SIG-M5 (cell line): ENCODE data around the gene NAP1L4.

Experiments
- DNase-seq: peaks from one replicate; lab custom pipeline; 2025; lab: John Stamatoyannopoulos, UW

Gene NAP1L4

DNA sequence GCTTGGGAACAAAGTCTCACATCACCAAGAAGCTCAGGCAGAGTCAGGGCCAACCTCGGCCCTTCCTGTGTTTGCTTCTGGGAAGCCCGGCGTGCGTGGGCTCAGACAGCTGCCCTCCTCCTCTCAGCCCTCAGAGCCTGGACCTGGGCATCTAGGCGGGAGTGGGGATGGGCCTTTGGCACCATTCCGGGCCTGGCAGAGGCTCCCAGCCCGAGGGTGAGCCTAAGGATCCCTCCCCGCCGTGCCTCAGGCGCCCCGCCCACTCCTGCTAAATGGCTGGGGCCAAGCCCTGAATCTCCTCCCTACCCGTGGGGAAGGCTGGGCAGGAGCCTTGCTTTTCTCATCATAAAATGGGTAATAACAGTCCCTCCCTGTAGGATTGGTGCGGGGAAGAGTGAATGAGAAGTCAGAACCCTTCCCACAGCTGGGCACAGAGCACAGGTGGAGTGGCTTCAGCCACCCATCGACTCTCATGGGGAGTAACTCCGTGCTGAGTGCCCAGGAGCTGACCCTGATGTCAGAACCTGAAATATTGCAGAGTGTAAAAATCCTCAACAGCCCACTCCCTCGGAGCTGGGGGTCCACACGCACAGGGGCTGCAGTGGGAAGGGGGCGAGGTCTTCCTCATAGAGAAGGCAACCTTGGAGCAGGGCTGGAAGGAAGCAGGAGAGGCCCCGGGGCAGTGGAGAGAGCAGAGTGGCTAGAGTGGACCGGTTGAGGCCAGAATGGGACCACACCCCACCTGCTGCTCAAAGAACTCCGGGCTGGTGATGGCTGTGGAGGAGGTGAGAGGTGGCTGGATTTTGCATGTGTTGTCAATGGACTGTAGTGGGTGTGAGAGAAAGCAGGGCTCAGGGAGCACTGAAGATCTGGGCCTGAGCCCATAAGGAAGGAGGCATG is 87.7 kb downstream of the NAP1L4 start:
- DNase-seq = no peak

DNA sequence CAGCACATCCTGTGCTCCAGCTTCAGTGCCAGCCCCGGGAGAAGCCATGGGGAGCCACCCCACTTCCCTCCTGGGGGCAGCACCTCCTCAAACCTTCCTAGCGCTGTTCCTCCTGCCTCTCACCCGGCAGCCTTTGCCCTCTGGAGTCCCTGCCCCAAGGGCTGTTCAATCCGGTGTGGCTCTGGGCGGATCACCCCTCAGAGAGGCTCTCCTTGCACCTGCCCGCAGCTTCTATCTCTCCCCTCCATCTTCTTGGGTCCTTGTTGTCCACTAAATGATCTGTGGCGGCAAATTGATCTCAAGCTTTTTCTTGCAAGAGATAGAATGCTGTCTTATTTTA is 88.5 kb downstream of the NAP1L4 start:
- DNase-seq = no peak

GRCh38 chr11:2902784-2903671 is 89.1 kb downstream of the NAP1L4 start:
- no peak for DNase-seq

DNA sequence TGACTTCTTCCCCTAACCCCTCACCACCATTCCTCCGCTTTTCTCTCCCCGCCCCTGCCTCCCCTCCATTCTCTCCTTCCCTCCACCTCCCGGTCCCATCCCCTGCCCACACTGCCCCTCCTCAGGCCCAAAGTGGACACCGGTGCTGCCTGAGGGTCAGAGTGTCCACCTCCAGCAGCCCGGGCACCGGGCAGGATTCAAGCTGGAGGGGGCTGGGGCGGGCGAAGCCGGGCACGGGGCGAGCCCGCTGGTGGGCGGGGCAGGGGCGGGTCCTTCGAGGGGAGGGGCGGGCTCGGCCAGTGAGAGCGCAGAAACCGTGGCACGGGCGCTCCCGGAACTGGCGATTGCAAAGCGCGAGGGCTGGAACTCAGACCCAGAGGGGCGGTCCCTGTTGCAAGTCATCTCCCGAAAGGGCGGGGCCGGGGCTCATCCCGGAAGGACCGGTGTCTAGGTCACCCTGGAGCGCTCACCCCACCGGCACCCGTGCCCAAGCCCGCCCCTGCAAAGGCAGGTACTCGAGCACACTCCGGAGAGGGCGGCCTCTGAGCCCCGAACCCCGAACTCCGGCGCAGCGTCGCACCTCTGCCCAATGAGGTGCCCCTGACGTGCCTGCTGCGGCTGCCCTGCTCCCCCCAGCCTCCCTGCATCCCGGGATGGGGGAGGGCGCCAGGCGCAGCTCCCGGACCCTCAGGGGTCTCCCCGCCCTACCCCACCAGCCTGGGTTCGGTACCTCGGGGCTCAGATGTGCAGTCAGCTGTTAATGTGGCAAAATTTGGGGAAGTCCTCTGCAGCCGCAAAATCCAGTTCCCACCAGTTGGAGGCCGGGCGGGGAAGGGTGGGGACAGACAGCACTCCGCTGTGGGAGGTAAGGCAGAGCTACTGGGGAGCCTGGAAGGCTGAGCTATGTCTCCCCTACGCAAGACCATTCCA is 90.0 kb downstream of the NAP1L4 start:
- DNase-seq = peak; percentile 72

GRCh38 chr11:2901196-2901796 is 90.8 kb downstream of the NAP1L4 start:
- no peak for DNase-seq

- DNase-seq = no peak
Observed at GRCh38 chr11:2899080-2899783, 92.9 kb downstream of the NAP1L4 start.

DNA sequence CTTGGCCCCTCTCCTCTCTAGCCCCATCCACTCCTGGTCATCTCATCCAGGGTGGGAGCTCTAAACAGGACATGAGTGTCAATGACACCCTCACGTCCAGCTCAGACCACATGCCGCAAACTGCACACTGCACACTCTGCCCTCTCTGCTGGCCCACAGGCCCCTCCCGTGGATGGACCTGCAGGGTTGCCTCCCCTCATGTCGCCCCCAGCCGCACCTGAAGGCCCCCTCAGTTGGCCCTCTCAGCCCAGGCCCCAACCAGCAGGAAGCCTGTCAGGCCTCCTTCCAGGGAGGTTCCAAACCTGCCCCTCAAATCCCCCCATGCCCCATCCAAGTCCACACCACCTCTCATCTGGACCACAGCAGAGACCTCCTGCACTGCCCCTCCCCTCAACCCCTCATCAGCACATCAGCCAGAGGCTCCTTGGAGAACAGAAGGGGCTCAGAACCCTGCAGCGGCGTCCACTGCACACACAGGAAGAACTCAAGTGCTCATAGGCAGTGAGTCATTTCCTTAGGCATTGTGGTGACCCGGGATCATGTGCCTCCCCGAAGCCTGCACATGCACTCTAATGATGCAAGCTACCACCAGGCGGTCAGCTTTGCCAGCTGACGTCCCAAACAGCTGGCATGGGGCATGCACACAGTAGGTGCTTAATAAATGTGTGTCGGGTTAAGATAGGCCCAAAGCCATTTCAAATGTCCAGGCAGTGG is 93.6 kb downstream of the NAP1L4 start:
- no peak for DNase-seq

DNA sequence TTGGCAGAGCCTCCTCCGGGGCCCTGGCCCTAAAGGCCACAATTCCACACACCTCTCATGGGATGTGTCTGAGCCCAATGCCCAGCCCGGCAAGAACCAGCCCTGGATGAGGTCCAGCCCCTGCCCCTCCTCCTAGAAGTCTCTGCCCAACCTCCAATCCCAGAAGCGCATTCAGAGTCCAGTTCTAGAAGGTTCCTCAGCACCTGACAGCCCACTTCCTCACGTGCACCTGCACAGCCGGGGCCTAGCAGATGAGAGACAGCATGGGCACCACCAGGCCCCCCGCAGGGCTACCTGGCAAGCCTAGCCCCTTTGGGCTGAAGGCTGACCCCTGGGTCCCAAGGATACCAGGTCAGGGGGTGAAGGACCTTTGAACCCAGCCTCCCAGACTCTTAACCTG is 95.1 kb downstream of the NAP1L4 start:
- no peak for DNase-seq

GRCh38 chr11:2896047-2896446 is 96.1 kb downstream of the NAP1L4 start:
- no peak for DNase-seq
